ENCODE data around the gene ASIC2.

Gene ASIC2

DNA sequence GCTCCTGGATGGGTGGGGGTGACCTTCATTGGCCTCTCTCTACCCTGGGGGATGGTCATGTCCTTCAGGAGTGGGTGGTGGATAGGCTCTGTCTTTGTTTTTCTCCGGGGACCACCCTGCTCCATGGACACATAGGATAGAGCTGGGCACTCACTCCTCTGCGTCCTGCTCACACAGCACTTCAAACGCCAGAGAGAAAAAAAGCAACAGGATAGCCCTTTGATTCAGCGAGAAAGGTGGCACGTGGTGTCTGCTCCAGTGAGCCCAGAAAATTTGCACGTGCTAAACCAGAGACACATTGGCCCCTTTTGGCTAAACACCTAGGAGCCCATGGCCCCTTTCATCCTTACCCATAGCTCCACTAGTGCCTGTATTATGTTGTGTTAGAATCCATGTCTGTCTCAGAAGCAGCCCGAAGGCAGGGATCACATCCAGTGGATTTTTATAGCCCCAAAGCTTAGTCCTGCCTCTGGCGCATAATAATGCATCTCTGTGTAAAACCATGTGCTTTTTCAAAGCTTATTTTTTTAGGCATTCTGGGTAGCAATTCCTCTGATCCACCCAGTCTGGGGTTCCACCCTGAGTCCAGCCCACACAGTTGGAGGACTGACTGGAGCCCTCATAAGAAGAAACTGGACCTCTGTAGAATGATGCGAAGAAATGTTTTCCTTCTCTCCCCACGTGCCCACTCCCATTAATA lies 90.1 kb downstream of the ASIC2 start:
- DNase-seq, result no peak

DNA sequence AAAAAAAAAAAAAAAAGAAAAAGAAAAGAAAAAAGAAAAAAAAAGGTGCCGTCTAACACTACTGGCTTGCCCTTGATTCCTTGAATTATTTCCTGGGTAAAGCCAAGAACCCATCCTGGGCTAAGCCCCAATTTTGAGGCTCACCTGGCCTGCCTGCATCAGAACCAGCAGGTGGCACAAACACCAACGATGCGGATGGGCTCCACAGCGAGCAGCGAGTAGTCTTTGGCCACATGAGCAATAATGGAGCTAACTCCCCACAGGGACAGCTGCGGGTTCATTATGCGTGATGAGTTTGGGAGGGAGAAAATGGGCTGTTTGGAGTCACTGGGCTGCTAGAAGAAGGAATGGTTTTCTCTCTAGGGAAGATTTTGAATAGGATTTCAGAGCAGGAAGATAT lies 91.1 kb downstream of the ASIC2 start:
- DNase-seq, result no peak

DNA sequence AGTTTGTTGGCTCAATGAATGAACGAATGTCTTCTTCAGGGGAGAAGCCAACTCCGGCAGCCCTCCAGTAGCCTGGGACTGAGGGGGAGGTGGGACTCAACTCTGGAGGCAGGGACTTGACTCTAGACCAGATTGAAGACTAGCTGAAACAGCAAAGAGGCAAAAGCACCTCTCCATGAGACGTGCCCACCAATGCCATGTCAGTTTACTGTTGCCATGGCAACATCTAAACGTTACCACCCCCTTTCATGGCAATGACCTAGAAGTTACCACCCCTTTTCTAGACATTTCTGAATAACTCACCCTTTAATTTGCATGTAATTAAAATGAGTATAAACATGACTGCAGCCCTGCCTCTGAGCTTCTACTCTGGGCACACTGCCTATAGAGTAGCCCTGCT lies 91.8 kb downstream of the ASIC2 start:
- DNase-seq, result no peak

DNA sequence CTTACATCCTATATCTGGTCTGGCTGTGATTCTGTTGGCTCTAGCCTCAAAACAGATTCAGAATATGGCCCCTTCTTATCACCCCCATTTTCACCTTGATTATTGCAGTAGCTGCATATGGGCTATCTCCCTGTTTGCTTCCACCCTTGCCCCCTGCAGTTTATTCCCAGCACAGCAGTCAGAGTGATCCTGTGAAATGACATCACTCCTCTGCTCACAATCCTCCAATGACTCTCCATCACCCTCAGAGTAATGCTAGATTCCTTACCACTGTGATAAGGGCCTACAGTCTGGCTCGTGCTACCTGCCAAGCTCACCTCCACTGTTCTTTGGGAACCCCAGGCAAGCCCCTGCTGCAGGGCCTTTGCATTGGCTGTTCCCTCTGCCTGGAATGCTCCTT lies 92.5 kb downstream of the ASIC2 start:
- DNase-seq, result no peak

DNA sequence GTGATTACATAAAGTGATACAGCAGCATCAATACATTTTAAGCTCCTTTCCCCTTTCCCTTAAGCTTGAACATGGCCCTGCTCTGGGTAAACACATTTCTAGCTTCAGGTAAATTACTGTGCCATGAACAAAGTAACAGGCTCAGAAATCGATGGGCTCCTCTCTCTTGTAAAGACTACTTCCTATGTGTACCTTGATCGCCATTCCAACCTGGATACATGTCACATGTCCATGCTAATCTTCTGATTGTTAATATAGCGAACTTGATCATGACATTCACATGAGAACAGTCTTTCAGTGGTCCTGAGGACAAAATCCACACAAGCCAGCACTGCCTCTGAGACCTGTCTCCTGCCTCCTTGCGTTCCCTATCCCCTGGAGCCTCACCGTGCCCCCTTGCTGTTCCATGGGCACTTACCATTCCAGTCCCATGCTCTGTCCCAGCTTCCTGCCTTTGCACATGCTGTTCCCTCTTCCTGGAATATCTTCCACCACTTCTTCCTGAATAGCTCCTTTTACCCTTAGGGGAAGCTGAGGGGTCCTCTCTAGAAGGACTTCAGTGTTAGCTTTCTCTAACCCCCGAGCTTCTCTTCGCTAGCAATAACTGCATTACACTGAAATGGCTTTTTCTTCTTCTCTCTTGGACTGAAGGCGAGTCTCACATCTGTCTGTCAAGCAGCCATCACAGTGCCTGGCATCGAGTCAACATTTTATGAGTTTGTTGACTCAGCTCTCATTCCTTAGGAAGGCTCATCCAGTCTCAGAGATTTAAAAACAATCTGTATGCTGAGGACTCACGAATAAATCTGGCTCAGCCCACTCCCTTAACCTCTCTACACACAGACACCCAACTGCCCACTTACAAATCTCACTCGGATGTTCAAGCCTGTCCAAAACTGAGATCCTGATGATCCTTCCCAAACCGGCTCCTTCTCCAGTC lies 93.3 kb downstream of the ASIC2 start:
- no peak for DNase-seq

DNA sequence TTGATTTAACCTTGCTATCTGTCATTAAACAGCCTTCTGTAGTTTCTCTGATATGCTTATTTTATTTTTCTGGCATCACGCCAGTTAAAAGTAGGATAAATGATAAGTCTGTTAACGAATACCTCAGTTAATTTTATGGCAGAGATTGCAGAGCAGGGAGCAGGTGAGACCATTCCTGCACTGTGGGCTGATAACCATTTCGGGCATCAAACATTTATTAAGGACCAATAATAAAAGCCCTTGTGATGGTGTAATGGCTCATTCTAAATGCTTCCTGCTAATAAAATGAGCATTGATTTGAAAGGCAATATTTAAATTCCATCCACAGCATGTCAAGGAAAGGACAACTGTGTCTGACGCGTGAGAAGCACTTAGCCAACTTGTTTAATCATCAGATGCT lies 94.1 kb downstream of the ASIC2 start:
- no peak for DNase-seq

DNA sequence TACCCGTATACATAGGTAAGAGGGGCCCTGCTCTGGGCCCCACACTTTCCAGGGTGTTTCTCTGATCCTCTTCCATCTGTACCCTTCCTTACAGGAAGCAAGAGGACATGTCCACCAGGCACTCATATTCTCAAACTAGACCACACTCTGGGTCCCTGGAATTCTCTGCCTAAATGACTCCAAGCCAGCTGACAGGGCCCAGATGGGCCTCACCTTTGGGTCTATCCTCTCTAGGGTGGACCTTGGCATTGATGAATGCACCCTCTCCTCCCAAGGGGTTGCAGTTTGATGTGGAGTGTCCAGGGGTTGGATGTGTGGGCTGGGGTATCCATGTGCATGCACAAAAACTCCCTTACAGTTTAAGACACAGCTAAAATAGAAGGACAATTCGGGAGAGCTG lies 95.8 kb downstream of the ASIC2 start:
- DNase-seq, result no peak

DNA sequence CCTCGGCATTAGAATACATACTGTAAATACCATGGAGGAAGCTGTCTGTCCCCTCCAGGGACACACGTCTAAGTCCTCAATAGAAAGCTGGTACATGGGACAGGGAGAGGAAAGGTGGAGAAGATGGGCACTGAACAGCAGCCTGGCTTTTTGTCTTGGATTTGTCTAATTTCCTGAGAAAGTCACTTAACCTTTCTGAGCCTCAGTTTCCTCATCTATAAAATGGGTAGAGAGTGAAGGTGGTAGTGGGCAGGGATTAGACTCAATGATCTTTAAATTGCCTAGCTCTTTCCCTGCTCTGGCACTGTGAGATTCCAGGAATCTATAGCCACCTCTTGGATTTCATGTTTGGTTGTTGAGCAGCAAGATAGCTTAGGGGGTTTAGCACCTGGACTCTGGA lies 96.2 kb downstream of the ASIC2 start:
- no peak for DNase-seq

DNA sequence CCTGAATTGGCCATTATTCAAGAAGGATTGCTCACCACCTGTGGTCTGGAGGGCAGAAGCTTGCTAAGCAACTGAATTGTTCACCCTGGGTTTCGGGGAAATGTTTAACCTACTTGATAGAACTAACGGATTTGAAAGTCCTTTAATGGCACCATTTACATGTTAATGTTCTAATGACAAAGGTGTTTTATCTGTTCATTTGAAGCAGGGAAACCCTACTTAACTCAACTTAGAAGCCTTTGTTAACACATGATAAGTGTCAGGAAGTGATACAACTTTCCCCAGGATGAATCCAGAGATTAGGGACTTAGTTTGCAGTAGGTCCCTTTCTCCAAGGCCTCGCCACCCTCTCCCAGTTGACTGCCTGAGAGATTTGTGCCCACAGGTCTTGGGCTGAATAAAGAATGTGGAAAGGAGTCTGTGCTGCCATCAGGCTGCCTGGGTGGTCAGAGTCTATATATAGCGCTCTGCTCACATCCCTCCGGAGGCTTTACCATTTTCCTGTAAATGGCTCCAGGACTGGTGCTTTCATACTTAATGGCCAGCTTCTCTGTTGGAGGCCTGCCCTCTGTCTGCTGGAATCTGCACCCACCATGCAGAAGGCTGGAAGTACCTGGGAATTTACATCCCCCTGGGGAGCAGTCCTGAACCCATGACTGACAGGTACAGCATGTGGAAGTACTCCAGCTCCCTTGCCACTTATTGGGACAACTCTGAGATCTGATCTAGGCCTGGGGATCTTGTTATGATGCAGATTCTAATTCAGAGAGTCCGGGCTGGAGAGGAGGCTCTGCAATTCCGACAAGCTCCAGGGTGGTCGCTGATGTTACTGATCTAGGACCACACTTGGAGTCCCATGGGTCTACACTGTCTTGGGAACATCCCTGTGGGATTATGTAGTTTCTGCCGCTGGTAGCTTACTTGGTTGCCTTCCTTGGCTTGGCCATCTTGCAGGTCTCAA lies 99.9 kb downstream of the ASIC2 start:
- DNase-seq, result no peak

DNA sequence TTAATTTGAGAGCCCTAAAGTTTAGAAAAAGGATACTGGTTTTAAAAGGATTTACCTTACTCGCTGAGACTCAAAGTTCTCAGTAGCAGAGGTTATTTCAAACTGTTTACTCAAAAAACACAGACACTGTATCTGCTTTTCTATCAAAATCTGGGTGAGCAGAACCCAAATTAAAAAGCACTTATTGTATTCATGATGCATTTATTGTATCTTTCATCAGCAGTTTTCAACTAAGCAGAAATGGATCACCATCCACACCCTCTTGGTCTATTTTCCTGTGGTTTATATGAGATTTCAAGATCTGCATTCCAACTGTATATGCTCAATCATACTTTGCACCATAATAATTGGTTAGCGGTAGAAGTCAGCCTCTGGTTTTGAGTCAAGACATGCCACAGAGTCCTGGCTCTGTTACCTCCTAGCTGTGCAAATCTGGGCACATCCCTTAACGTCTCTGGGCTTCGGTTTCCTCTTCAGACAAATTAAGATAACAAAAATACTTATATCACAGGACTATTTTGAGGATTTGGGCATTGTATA lies 109.5 kb downstream of the ASIC2 start:
- DNase-seq, result no peak

DNA sequence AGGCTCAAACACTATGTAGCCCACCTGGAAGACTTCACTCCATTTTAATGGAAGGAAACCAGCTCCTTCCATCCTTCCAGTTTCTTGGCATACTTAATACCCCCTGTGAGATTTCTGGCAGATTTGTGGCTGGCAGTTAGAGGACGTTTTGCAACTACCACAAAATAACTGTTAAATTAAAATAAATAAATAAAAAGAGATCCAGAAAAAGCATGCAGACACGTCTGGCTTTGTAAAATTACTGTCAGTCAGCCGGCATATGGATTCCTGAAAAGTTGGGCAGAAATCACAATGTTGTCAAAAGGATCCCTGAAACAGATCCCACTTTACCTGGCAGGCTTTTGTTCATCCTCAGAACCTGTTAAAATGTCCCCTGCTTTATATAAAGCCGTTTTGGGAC lies 113.9 kb downstream of the ASIC2 start:
- no peak for DNase-seq

DNA sequence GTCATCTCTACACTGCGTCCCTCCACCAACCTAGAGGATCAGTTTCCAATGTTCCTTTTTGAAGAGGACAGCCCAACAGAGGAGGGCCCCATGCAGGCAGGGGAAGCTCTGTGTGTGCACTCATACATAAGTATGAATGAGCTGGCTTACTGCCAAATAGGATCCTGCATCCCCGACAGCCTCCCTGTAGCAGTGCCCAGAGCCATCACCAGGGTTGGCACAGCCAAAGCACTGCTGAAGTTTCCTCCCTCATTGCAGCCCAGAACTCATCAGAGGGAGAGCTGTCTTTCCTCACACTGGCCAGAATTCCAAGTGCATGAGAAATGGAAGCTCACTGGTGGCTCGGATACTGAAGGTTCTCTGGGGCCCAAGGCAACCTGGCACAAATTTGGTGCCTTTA lies 114.4 kb downstream of the ASIC2 start:
- DNase-seq, result no peak

DNA sequence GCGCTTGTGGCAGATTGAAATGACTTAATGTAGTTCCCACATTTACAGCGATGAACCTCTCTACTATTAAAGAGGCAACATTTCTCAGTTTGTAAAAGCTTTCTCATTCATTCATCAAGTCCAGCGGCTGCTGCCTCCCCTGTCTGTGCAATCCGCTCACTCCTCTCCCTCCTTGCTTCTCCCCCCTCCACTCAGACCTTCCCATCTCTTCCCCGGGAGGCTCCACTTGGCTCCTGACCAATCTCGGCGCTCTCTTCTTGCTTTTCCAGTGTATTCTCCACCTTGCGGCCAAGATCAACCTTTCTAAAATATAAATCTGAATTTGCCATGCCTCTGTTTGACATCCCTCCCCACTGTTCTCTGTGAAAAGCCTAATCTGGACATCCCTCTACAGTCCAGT lies 117.5 kb downstream of the ASIC2 start:
- DNase-seq, result no peak

DNA sequence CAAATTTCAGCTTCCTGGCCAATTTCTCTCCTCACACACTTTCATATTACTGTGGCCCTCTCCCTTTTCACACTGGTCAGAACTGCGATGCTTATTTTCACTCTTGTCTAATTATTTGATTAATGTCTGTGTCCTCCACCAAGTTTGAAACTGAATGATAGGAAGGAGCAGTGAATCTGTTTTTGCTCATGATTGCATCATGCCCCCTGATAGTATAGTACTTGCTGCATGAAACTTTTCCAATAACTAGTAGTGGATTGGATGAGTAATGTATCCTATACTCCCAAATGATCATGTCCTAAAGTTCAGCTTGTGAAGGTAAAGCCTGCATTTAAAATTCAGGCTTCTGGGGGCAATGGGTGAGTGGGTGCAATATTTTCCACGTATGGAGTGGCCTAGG lies 121.2 kb downstream of the ASIC2 start:
- no peak for DNase-seq

DNA sequence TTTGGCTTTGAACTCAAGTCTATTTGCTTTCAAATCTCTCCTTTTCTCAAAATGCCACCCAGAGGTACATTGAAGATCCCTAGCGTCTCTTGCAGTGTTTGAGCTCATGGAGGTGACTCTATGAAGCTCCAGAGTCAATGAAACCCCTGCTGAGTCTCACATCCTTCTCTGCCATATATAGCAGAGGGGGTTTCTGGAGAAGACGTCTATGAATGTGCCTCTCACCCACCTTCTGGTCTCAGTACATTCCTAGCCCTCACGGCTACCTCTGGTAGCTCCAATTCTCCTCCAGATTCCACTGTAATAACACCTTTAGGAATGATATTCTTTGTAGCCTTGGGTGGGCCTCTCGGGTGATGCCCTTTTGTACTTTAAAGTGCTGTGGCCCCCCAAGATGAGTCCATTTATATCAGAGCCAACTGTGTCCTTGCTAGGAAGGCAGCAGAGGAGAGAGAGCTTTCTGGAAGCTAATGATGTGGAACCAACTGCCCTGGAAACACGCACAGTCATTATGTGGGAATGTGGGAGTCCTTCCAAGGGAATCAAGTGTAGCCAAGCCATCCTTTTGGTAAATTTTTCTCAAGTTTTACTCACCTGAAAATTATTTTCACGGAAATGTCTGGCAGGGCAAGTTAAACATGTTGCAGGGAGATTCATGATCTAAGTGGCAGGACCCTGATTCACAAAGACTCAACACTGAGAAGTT lies 123.4 kb downstream of the ASIC2 start:
- no peak for DNase-seq

DNA sequence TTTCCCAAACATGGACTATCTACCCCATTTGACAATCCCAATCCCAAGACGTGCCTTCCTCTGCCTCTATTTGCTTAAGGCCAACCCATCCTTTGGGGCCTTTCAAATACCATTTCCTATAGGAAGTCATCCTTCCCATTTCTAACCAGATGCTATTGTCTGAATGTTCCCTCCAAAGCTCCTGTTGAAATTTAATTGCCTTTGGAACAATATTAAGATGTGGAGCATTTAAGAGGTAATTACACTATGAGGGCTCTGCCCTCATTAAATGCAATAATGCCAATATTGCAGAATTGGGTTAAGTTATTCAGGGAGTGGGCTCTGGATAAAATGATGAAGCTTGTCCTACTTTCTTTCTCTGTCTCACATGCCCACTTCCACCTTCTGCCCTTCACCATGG lies 125.4 kb downstream of the ASIC2 start:
- DNase-seq, result no peak

DNA sequence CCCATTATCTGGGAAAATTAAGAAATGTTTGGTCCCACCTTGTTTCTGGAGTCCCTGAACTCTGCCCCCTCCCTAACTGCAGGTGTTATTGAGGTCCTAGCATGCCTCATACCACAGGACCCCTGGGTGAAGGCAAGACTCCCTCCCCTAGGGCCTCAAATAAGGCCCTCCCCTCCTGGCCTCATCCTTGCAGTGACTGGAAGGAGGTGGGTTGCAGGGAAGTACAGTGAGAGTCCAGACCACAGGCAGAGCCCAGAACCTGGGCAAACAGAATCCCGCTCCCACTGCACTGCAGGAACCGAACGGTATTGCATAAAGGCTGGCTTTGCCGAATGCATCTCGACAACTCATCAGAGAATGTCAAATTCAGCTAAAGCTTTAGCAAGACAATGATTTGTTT lies 126.6 kb downstream of the ASIC2 start:
- no peak for DNase-seq

DNA sequence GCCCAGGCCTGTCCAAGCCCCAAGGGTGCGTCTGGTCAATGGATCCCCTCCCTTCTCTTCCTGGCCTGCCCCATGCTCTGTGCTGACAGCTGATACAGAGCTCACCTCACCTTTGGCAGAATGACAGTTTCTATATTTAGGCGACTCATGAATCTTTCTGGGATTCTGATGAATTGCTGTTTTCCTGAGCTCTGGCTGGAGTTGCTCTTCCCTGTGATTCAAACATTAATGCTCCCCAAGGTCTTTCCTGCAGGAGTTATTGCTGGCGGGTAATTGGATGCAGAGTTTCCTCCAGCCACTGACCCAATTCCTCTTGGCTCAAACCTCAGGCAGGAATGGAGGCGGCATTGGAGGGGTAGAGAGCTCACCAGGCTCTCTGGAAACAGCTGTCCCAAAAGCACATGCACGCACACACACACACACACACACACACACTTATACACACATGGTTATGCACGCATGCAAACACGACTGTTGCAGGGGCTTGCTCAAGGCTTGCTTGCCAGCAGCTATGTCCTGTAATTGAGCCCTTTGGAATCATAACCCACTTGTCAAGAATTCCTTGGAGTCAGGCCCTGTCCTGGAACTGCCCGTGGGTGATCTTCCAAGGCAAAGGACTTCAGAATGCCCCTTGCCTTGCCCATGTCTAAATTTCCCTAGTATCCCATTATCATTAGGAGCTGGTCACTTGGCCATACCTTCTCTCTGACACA lies 128.8 kb downstream of the ASIC2 start:
- no peak for DNase-seq

DNA sequence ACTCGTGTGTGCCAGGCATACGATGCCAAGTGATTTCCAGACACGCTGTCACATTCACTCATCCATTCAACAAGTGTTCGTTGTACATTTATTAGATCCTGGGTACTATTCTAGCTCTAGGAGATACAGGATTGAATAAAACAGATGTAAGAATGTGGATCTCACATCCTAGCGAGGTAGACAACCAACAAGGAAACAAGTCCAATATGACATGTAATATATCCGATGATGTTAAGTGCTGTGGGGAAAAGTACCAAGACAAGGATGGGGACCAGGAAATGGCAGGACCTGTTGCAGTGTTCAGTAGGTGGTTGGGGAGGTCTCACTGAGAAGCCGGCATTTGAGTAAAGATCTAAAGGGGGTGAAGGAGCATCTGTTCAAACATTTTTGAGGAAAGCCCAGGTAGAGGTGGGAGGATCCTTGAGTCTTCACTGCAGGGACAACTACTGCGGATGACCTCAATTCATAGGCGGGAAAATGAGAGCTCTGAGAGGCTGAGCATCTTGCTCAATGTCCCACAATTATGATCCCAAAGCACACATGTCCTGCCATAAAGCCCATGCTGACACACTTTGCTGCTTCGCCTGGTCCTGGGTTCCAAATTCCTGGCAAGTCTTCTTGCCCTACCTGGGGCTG lies 129.4 kb downstream of the ASIC2 start:
- DNase-seq, result no peak

DNA sequence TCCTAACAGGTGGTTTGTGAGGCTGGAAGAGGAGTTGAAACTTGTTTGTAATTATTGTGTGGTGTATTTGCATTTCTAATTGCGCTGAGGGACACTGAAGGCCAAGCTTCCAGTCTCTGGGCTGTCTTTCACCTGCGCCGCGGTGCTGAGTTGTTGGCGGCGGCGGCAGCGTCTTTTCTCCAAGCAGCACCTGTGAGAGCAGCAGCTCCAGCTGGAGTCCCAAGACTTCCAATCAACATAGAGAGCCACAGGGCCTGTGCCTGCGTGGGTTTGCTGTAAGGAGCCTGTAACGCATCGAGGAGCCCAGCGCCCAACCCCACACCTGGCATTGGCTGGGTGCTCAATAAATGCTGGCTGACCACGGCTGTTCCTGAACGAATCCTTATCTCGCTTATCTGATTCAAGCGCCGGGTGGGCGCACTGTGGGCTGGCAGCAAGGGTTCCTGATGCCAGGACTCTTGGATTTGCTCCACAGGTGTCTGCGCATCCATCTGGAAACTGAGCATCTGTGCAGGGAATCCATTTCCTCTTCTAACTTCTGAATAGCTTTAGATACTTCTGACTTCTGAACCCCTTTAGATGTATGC lies 138.1 kb downstream of the ASIC2 start:
- no peak for DNase-seq

DNA sequence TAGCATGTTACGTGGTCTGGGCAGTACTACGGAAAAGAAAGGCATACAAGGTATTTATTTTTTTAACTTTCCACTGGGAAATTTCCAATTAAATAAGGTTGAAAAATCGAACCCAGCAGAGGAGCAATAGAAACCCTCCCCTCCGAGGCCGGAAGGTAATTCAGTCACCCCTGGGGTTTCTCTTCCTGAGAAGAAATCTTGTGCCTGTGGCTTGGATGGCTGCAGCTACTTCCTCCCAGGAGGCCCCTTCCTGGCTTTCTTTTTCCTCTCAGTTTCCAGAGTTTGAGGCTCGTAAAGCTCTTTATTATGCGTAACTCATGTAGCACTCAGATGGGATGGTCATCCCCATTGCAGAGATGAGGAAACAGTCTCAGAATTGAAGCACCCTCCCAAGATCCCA lies 140.3 kb downstream of the ASIC2 start:
- no peak for DNase-seq

All from activated naive CD4-positive, alpha-beta T cell treated with Interleukin-2 at 50 U/mL for 16 hours (primary cell).